Mesodermal cell (in vitro differentiated cells): ENCODE results near the gene DDX50.

Experiments
- H3K27ac ChIP-seq: 2 replicates; pipeline ENCODE4 v1.7.0; 2013; ENCODE audit warnings: mild to moderate bottlenecking, low read depth, low read length, moderate library complexity; ENCODE audit not compliant: severe bottlenecking
- H3K36me3 ChIP-seq: 2 replicates; pipeline ENCODE4 v1.7.1; 2013; ENCODE audit warnings: mild to moderate bottlenecking, low read length, moderate library complexity; ENCODE audit not compliant: control insufficient read depth, insufficient read depth
- H3K4me1 ChIP-seq: one replicate; pipeline ENCODE4 v1.7.1; 2013; ENCODE audit warnings: mild to moderate bottlenecking, low read length; ENCODE audit not compliant: insufficient read depth, control insufficient read depth, poor library complexity, severe bottlenecking
- H3K4me3 ChIP-seq: 2 replicates; pipeline ENCODE4 v1.7.0; 2013; ENCODE audit warnings: low read length, control low read depth, mild to moderate bottlenecking; ENCODE audit not compliant: insufficient read depth, poor library complexity, severe bottlenecking; ENCODE audit errors: extremely low read depth
- H3K9me3 ChIP-seq: 2 replicates; pipeline ENCODE4 v1.7.1; 2013; ENCODE audit warnings: mild to moderate bottlenecking, low read length, moderate library complexity; ENCODE audit not compliant: control insufficient read depth
- WGBS, 2 experiments: methylation state at CpG; one replicate each; pipeline ENCODE4 v1.1.5; 2013; ENCODE audit warnings: missing lambda C conversion rate in 2 of 2; ENCODE audit not compliant: insufficient coverage in 2 of 2; 5-methylcytosine and 5-hydroxymethylcytosine counted together

Gene DDX50

DNA sequence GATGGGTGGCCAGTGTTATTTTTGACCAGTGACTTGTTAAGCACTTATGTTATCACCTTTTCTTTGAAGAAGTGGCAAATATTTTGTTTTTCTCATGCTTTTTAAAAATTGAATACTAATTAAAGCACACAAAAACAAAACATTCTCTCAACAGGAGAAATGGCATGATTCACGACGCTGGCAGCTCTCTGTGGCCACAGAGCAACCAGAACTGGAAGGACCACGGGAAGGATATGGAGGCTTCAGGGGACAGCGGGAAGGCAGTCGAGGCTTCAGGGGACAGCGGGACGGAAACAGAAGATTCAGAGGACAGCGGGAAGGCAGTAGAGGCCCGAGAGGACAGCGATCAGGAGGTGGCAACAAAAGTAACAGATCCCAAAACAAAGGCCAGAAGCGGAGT is 81.3 kb downstream of the DDX50 start:
- Histone ChIP-seq H3K36me3 (peaks cover 79% of the 10 kb centered on the region), H3K27ac (no peak overlapping the region), H3K9me3 (no peaks in the 10 kb centered on the region), H3K4me3 (no peak overlapping the region), H3K4me1 (no peaks in the 10 kb centered on the region)
- WGBS, 2 experiments: 95 to 96% methylated on average over 10 of the region's 11 CpGs

DNA sequence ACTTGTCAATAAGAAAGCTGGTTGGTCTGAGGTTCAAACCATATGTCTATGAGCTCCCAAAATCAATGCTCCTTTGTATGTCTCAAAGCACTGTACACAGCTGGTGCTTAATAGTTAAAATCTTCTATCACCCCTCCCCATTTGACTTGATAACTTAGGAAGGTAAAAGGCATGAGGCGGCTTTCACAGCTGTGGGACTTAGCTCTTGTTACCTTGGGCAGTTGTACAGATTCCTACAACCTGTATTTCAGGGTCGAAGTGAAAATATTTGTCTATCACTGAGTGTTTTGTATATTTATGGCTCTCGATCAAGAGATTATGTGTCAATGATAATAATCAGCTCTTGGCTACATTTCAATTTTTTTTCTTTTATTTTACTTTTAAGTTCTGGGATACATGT is 86.5 kb downstream of the DDX50 start:
- no peaks in the 10 kb centered on the region for H3K9me3 ChIP-seq
- 86% methylated on average over 1 of the region's 3 CpGs; no CpG with 5 or more reads in 1 of the 2 experiments for WGBS, 2 experiments
- H3K4me3 ChIP-seq: no peak overlapping the region
- H3K36me3 ChIP-seq: peaks cover 46% of the 10 kb centered on the region
- peaks cover under 1% of the 10 kb centered on the region for H3K4me1 ChIP-seq
- no peak overlapping the region for H3K27ac ChIP-seq

DNA sequence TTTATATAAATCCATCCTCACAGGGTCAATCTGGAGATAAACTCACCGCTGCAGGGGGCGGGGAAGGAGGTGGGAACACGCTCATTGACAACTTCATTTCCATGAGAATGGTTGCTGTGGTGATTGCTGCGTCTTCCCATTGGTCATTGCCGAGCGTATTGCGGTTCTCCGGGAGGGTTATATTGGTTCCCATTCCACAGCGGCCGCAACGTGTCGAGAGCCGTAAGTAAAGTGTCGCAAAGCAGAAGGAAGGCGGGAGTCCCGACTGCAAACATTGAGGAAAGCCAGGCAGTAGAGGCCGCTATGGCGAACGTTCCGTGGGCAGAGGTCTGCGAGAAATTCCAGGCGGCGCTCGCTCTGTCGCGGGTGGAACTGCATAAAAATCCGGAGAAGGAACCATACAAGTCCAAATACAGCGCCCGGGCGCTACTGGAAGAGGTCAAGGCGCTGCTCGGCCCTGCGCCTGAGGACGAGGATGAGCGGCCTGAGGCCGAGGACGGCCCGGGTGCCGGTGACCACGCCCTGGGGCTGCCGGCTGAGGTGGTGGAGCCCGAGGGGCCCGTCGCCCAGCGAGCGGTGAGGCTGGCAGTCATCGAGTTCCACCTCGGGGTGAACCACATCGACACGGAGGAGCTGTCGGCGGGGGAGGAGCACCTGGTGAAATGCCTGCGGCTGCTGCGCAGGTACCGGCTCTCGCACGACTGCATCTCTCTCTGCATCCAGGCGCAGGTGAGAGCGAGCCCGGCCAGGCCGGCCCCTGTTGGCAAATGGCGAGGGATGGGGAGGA is 87.6 kb downstream of the DDX50 start, which contains the start of gene KIFBP:
Gene KIFBP (plus strand): TSS at position 274 of the 787 bp plus-strand sequence. CDS start 30 bp downstream, at position 304.
- Histone ChIP-seq H3K4me3 (peak within 1 kb of the TSS; percentile 97), H3K27ac (peak within 1 kb of the TSS; percentile 80), H3K36me3 (peaks cover 37% of the 10 kb centered on the region), H3K9me3 (no peaks in the 10 kb centered on the region), H3K4me1 (peaks cover 3% of the 10 kb centered on the region)
- WGBS, 2 experiments: 0% methylated on average over 52 to 62 of the region's 62 CpGs

DNA sequence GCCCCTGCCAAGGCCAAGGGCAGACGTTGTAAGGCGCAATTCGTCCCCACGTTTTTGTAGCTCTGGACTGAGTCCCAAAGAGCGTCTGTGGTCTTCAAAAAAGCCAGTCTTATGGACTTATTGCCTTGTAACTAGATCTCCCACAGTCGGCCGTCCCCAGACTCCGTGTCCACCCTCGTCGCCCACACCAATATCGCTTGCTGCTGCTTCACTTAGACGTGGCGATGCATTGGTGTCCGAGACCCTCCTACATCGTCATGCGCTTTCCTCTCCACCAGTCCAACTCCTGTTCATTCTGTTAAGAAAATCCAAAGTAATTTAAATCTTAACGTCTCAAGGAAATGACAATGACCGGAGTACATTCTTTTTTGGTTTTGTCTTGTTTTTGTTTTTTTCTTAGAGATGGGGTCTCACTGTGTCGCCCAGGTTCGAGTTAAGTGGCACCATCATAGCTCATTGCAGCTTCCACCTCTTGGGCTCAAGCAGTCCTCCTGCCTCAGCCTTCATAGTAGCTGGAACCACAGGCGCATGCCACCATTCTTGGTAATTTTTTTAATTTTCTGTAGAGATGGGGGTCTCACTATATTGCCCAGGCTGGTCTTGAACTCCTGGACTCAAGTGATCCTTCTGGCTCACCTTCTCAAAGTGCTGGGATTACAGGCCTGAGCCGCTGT is 88.3 kb downstream of the DDX50 start:
- H3K4me1 ChIP-seq: peaks cover 3% of the 10 kb centered on the region
- 21 to 32% methylated on average over 19 to 21 of the region's 22 CpGs for WGBS, 2 experiments
- H3K9me3 ChIP-seq: no peaks in the 10 kb centered on the region
- peak overlapping the region; percentile 80 for H3K27ac ChIP-seq
- H3K36me3 ChIP-seq: peaks cover 30% of the 10 kb centered on the region
- H3K4me3 ChIP-seq: peak overlapping the region; percentile 97

DNA sequence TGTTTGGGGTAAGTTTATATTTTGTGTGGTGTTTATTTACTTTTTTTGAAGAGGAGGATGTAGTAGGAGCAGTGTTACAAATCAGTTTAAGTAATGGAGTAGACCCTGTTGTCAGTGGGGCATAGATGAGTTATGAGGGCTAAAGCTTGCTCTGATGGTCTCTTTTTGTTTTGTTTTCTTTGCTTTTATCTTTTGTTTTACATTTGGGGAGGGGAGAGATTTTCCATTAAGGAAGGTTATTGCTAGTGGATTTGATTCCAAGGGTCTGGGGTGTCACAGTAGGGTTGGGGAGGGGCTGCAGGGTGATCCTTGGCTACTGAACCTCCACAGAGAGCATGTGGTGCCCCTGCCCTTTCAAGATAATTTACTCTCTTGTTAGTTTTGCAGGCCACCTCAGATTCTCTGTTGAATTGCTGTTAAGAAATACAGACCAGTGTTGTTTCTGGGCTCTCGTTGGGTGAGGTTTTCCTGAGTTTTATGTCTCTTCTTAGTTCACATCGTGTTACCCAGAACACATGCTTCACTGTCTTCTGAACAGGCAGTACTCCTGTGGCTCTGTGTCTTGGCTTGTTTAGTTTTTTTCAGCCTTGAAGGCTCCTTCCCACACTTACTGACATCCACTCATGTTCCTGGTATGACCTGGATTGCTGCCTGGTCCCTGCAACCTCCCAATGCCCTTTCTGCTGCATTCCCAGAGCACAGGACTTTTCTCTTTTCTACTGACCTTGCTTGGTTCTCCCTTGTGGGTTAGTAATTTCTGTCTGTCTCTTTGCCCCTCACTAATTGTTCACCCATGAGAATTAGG is 91.7 kb downstream of the DDX50 start:
- Histone ChIP-seq H3K36me3 (peaks cover 21% of the 10 kb centered on the region), H3K4me3 (no peak overlapping the region), H3K27ac (no peak overlapping the region), H3K9me3 (no peaks in the 10 kb centered on the region), H3K4me1 (peaks cover 3% of the 10 kb centered on the region)
- WGBS, 2 experiments: 92 to 100% methylated on average over 1 to 2 of the region's 2 CpGs
